ENCODE data around the gene RHAG.

- TF ChIP-seq CTCF (IDR thresholded peaks at IDR 0.05), result no peak
- TF ChIP-seq POLR2A (IDR thresholded peaks at IDR 0.05), result no peak
Observed at GRCh38 chr6:49557177-49557576, 79.5 kb downstream of the RHAG start.
